WTC11 (cell line): ENCODE measurements around the gene C11orf54. TPM values are rescaled to one million over a fixed set of nuclear protein-coding genes. Genes with fewer than 3 reads are reported as not detected.

Experiments
- ATAC-seq: fragments of 200-7000 bp; cut with Tn5 transposase; 2 replicates; pipeline ENCODE4 v1.10.0; 2021; ENCODE audit warnings: mild to moderate bottlenecking, moderate library complexity
- CTCF ChIA-PET: fragments of 300-600 bp; sonication (Branson Sonifier 250); formaldehyde crosslinking; loops from one replicate; lab custom pipeline; 2021; ENCODE audit warnings: antibody characterized with exemption; lab: Charles Lee
- POLR2A ChIA-PET: fragments of 350-600 bp; sonication (Branson Sonifier 250); formaldehyde crosslinking; loops from one replicate; lab custom pipeline; 2021; ENCODE audit warnings: antibody characterized with exemption; lab: Charles Lee
- DNase-seq: peaks from one replicate; pipeline ENCODE4 v3.0.0; 2021; ENCODE audit warnings: low spot score
- H3K27ac Mint-ChIP-seq: 2 replicates; pipeline ENCODE4 v1.8.0; 2021; ENCODE audit warnings: mixed read lengths
- H3K27me3 Mint-ChIP-seq: 2 replicates; pipeline ENCODE4 v1.8.0; 2021; ENCODE audit warnings: low read depth, mild to moderate bottlenecking, moderate library complexity, mixed read lengths
- H3K36me3 Mint-ChIP-seq: 2 replicates; pipeline ENCODE4 v1.8.0; 2021; ENCODE audit warnings: mixed read lengths
- H3K4me1 Mint-ChIP-seq: 2 replicates; pipeline ENCODE4 v1.8.0; 2022; ENCODE audit warnings: mixed read lengths
- H3K4me3 Mint-ChIP-seq: 2 replicates; pipeline ENCODE4 v1.8.0; 2021; ENCODE audit warnings: mild to moderate bottlenecking, moderate library complexity, mixed read lengths
- H3K9me3 Mint-ChIP-seq: 2 replicates; pipeline ENCODE4 v1.8.0; 2021; ENCODE audit warnings: mixed read lengths
- ESRRA ChIP-seq: sonication (generic); formaldehyde crosslinking; IDR thresholded peaks from 2 replicates; pipeline ENCODE4 v1.8.1; 2022; ENCODE audit warnings: mild to moderate bottlenecking, missing genetic modification reagents, borderline replicate concordance
- ETV6 ChIP-seq: sonication (generic); formaldehyde crosslinking; IDR thresholded peaks from 2 replicates; pipeline ENCODE4 v1.8.1; 2022; ENCODE audit warnings: mild to moderate bottlenecking, missing genetic modification reagents
- FOXJ3 ChIP-seq: sonication (generic); formaldehyde crosslinking; IDR thresholded peaks from 2 replicates; pipeline ENCODE4 v1.9.0; 2021; ENCODE audit warnings: missing genetic modification reagents, mild to moderate bottlenecking, borderline replicate concordance
- FOXP1 ChIP-seq: sonication (generic); formaldehyde crosslinking; IDR thresholded peaks from 2 replicates; pipeline ENCODE4 v1.8.0; 2022; ENCODE audit warnings: missing genetic modification reagents, mild to moderate bottlenecking, moderate library complexity, borderline replicate concordance
- GABPB1 ChIP-seq: sonication (generic); formaldehyde crosslinking; IDR thresholded peaks from 2 replicates; pipeline ENCODE4 v1.8.1; 2023; ENCODE audit warnings: mild to moderate bottlenecking, missing genetic modification reagents
- NFE2L1 ChIP-seq: sonication (generic); formaldehyde crosslinking; IDR thresholded peaks from 2 replicates; pipeline ENCODE4 v1.8.1; 2023; ENCODE audit warnings: missing genetic modification reagents
- NFYB ChIP-seq: sonication (generic); formaldehyde crosslinking; conservative IDR thresholded peaks from 2 replicates; pipeline ENCODE4 v1.8.0; 2022; ENCODE audit warnings: low read depth, missing genetic modification reagents
- SOX15 ChIP-seq: fragments of 250-450 bp; sonication (Bioruptor Pico); IDR thresholded peaks from 2 replicates; pipeline ENCODE4 v1.9.0; 2021; ENCODE audit warnings: mild to moderate bottlenecking
- TCF7 ChIP-seq: sonication (generic); formaldehyde crosslinking; IDR thresholded peaks from 2 replicates; pipeline ENCODE4 v1.8.0; 2022; ENCODE audit warnings: mild to moderate bottlenecking, low read depth, missing genetic modification reagents, moderate library complexity
- TEAD4 ChIP-seq: sonication (generic); formaldehyde crosslinking; IDR thresholded peaks from 2 replicates; pipeline ENCODE4 v1.8.0; 2022; ENCODE audit warnings: mild to moderate bottlenecking, missing genetic modification reagents
- ZNF138 ChIP-seq: sonication (generic); formaldehyde crosslinking; conservative IDR thresholded peaks from 2 replicates; pipeline ENCODE4 v1.8.1; 2022; ENCODE audit warnings: mild to moderate bottlenecking, moderate library complexity, missing genetic modification reagents
- ZNF219 ChIP-seq: sonication (generic); formaldehyde crosslinking; IDR thresholded peaks from 2 replicates; pipeline ENCODE4 v1.8.0; 2023; ENCODE audit warnings: missing genetic modification reagents, mild to moderate bottlenecking, borderline replicate concordance
- ZNF532 ChIP-seq: fragments of 250-450 bp; sonication (Bioruptor Pico); IDR thresholded peaks from 2 replicates; pipeline ENCODE4 v1.9.0; 2021; ENCODE audit warnings: mild to moderate bottlenecking, borderline replicate concordance
- total RNA-seq: library from RNA; stranded (reverse); gene quantifications from 3 replicates; pipeline ENCODE4 v1.2.3, GENCODE V29; 2021
- TF ChIP-seq, protein P1 (sequence below): sonication (generic); formaldehyde crosslinking; IDR thresholded peaks from 2 replicates; pipeline ENCODE4 v1.8.1; 2023; ENCODE audit warnings: mild to moderate bottlenecking, missing genetic modification reagents
- TF ChIP-seq, protein P2 (sequence below): sonication (generic); formaldehyde crosslinking; IDR thresholded peaks from 2 replicates; pipeline ENCODE4 v1.8.0; 2023; ENCODE audit warnings: mild to moderate bottlenecking, missing genetic modification reagents

C11orf54 gene
- total RNA-seq, 1 experiment from 2014 or later = 25.4 TPM

DNA sequence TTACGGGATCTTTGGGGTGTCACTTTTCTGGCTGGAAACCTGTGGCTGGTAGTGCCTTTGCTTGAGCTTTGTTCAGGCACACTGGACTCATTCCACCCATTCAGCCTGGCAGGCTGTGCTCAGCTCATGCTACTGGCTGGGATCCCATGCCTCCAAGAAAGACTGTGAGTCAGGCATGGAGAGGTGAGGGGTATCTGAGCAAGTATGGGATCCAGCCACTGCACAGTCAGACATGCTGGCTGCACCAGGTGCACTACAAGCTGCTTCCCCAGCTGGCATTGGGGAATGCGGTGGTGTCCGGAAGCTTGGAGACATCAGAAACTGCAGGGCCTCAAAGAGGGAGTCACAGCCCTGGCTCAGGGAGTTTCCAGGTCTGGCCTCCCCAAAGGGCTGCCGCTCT is 30.7 kb downstream of the C11orf54 start (continued):
- TF ChIP-seq, protein P1, sequence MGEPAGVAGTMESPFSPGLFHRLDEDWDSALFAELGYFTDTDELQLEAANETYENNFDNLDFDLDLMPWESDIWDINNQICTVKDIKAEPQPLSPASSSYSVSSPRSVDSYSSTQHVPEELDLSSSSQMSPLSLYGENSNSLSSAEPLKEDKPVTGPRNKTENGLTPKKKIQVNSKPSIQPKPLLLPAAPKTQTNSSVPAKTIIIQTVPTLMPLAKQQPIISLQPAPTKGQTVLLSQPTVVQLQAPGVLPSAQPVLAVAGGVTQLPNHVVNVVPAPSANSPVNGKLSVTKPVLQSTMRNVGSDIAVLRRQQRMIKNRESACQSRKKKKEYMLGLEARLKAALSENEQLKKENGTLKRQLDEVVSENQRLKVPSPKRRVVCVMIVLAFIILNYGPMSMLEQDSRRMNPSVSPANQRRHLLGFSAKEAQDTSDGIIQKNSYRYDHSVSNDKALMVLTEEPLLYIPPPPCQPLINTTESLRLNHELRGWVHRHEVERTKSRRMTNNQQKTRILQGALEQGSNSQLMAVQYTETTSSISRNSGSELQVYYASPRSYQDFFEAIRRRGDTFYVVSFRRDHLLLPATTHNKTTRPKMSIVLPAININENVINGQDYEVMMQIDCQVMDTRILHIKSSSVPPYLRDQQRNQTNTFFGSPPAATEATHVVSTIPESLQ = no peak
- TF ChIP-seq ETV6 (CRISPR knock-in tag) (no peak), ZNF532 (CRISPR knock-in tag) (no peak), TCF7 (CRISPR knock-in tag) (no peak), NFYB (CRISPR knock-in tag) (no peak), SOX15 (CRISPR knock-in tag) (no peak), ZNF219 (no peak), ESRRA (CRISPR knock-in tag) (no peak), NFE2L1 (no peak), FOXJ3 (CRISPR knock-in tag) (no peak), GABPB1 (CRISPR knock-in tag) (no peak)
- TF ChIP-seq, protein P2, sequence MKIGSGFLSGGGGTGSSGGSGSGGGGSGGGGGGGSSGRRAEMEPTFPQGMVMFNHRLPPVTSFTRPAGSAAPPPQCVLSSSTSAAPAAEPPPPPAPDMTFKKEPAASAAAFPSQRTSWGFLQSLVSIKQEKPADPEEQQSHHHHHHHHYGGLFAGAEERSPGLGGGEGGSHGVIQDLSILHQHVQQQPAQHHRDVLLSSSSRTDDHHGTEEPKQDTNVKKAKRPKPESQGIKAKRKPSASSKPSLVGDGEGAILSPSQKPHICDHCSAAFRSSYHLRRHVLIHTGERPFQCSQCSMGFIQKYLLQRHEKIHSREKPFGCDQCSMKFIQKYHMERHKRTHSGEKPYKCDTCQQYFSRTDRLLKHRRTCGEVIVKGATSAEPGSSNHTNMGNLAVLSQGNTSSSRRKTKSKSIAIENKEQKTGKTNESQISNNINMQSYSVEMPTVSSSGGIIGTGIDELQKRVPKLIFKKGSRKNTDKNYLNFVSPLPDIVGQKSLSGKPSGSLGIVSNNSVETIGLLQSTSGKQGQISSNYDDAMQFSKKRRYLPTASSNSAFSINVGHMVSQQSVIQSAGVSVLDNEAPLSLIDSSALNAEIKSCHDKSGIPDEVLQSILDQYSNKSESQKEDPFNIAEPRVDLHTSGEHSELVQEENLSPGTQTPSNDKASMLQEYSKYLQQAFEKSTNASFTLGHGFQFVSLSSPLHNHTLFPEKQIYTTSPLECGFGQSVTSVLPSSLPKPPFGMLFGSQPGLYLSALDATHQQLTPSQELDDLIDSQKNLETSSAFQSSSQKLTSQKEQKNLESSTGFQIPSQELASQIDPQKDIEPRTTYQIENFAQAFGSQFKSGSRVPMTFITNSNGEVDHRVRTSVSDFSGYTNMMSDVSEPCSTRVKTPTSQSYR (CRISPR knock-in tag) = no peak

GRCh38 chr11:93773045-93773477 is 31.6 kb downstream of the C11orf54 start:
- peak; percentile 77 for ATAC-seq
- 0 out of 2 replicates have a peak, but pooled peaks cover 3% of the 10 kb centered on the region for H3K36me3 Mint-ChIP-seq
- H3K27me3 Mint-ChIP-seq = no peaks in the 10 kb centered on the region
- TF ChIP-seq ZNF138 (CRISPR knock-in tag) (0 out of 2 replicates have a peak, but pooled peaks have one; percentile 67), ESRRA (CRISPR knock-in tag) (no peak), FOXP1 (CRISPR knock-in tag) (0 out of 2 replicates have a peak, but pooled peaks have one; percentile 21), TEAD4 (CRISPR knock-in tag) (0 out of 2 replicates have a peak, but pooled peaks have one; percentile 28)
- peak; percentile 56 for DNase-seq
- H3K4me1 Mint-ChIP-seq = peaks cover 12% of the 10 kb centered on the region
- H3K27ac Mint-ChIP-seq = no peak overlapping the region
- H3K9me3 Mint-ChIP-seq = peaks cover 6% of the 10 kb centered on the region; the same call in 1 of the 2 replicates
- ChIA-PET POLR2A (interaction anchor here (1.0 to 1.8 kb wide), 2 partner anchors 11 to 32 kb away, joined by 3 to 6 read pairs; partner anchors contain the start of genes C11orf54, MED17 and TAF1D), CTCF (no interaction called here)
- H3K4me3 Mint-ChIP-seq = no peak overlapping the region
